Epidermal melanocyte (primary cell): ENCODE results near the gene GOLGA1.
"Not testable (repeated sequence)": the region's sequence is repeated elsewhere in the genome, so short reads cannot be mapped to it uniquely, and the experiment has no call there.

Source experiments
- DNase-seq: peaks from one replicate; pipeline ENCODE4 v3.0.0; 2011; ENCODE audit warnings: low spot score; ENCODE audit not compliant: insufficient read length

GOLGA1 gene

GRCh38 chr9:124858330-124859046, 82.4 kb downstream of the GOLGA1 start:
- no peak for DNase-seq

DNA sequence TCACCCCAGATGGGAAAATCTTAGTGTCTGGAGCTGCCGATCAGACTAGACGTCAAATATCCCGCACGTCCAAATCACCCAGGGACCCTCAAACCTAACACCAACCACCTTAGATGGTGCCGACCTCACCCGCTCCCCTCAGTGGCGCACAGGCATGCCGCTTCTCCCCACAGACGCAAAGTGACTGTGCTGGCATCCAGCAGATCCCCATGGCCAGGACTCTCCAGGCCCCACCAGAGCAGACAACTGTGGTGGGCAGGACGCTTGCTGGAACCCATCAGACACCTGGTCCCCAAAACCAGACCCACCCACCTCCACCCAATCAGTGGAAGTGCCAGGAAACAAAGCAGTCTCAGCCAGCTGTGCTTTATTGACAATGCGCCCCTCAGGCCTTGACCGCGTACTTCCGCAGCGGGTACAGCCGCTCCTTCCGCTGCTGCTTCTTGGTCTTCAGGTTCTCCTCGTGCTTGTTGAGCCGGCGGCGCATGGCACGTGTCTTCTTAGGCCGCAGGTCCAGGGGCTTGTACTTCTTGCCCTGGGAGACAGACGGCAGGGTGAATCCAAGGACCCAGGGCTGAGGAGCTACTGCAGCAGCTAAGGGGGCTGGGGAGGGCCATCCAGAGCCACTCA, 83.2 kb downstream of the GOLGA1 start:
- no peak for DNase-seq

GRCh38 chr9:124855944-124856765, 84.7 kb downstream of the GOLGA1 start:
- no peak for DNase-seq

GRCh38 chr9:124855566-124855943, 85.3 kb downstream of the GOLGA1 start:
- DNase-seq: no peak

GRCh38 chr9:124854822-124855221, 86.1 kb downstream of the GOLGA1 start:
- DNase-seq: no peak

DNA sequence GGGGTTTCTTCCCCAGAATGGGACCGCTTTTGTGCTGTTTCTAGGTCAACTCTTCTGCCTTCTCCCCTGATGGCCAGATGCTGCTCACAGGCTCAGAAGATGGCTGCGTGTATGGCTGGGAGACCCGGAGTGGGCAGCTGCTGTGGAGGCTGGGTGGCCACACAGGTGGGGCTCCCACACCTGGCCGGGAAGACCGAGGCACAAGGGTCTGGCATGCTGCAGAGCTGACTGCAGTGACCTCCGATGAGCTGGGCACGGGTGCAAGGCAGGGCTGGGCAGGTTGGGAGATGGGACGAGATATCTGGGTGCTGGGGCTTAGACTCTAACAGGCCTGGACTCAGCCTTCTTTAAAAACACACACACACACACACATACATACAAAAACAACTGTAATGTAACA, 86.7 kb downstream of the GOLGA1 start:
- no peak for DNase-seq

GRCh38 chr9:124853605-124854143, 87.2 kb downstream of the GOLGA1 start:
- no peak for DNase-seq

DNA sequence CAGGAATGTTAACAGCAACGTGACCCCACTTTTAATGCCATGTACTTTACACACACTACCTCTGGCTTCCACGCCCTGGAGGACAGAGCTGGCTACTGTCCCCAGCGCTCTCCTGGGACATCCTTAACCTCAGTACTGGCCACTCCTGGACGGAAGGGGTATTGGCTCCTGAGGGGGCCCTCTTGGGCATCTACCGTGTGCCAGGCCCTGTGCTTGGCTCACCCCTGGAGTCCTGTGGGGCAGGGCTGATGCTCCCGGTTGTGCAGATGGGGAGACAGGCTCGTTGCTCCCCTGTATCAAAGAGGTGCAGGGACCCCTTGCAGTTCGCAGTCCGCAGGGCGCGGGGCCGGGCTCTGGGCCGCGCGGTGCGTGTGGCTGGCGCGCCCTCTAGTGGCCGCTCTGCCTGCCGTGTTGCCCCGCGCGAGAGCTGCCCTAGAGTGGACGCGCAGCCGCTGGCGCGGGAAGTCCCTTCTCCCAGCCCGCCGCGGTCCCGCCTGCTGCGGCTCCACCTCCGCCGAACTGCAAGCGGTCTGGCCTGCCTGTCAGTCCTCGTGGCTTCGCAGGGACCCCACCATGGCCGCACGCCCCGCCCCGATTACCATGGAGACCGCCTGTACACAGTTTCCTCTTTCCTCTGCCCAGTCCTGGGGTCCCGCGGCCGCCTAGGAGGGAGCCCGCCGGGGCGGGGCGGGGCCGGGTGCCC, 87.9 kb downstream of the GOLGA1 start, which contains the start of gene WDR38:
WDR38 (plus strand) TSS at position 632 of the 703 bp plus-strand sequence. CDS start 72 bp downstream, outside the sequence.
- DNase-seq: peak; percentile 90

DNA sequence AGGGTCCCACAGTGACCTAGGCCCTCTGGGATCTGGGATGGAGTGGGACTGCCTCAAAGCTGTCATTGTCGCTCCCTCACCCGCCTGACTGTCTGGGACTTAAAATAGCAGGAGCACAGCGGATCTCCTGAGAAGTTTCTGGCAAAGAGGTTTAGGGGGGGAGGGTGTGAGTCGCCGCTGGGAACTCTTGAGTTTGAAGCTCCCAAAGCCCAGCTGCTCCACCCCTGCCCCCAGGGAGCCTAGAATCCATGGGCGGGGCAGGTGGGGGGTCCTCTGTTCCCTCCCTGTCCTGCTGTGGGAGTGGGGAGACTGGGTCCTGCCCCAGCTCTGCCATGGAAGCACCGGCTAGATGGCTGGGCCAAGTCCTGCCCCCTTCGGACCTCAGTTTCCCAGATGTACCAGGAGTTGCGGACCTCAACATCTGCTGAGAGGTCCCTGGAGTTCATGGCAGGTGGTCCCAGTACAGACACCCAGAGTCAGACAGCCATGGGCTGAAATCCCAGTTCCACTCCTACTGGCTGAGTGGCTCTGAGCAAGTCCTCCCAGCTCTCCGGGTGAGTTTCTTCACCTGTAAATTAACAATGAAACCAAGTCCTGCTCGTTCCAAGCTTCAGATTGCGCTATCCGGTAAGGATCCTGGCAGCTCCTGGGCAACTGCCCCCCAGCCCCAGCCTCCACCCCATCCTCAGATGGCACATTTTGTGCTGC, 88.6 kb downstream of the GOLGA1 start:
- no peak for DNase-seq

- DNase-seq: peak; percentile 95
These were observed 91.1 kb downstream of the GOLGA1 start for GRCh38 chr9:124849801-124850200.

DNA sequence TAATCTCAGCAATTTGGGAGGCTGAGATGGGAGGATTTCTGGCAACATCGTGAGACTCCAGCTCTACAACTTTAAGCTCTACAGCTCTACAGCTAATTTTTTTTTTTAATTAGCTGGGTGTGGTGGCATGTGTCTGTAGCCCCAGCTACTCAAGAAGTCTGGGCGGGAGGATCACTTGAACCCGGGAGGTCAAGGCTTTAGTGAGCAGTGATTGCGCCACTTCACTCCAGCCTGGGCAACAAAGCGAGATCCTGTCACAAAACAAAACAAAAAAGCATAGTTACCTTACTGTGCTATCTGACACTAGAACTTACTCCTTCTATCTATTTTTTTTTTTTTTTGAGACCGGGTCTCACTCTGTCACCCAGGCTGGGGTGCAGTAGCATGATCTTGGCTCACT, 93.9 kb downstream of the GOLGA1 start:
- DNase-seq: no peak

GRCh38 chr9:124846467-124846866, 94.4 kb downstream of the GOLGA1 start:
- DNase-seq: not testable (repeated sequence)

DNA sequence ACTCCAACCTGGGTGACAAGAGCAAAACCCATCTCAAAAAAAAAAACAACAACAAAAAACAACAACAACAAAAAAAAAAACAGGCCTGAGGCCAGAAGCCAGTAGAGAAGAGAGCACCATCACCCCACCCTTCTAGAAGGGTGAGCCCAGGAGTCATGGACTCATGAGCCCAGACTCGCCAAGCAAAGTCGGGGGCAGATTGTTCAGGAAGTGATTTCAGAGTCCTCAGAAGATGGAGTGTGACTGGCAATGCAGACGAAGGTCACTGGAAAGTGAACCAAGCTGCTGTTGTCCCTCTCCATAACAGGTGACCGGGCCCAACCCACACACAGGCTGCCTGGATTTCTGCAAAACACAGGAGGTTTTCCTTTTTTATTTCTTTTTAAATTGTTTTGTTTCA, 96.6 kb downstream of the GOLGA1 start:
- DNase-seq: no peak

GRCh38 chr9:124843456-124844034, 97.3 kb downstream of the GOLGA1 start:
- DNase-seq: no peak

DNA sequence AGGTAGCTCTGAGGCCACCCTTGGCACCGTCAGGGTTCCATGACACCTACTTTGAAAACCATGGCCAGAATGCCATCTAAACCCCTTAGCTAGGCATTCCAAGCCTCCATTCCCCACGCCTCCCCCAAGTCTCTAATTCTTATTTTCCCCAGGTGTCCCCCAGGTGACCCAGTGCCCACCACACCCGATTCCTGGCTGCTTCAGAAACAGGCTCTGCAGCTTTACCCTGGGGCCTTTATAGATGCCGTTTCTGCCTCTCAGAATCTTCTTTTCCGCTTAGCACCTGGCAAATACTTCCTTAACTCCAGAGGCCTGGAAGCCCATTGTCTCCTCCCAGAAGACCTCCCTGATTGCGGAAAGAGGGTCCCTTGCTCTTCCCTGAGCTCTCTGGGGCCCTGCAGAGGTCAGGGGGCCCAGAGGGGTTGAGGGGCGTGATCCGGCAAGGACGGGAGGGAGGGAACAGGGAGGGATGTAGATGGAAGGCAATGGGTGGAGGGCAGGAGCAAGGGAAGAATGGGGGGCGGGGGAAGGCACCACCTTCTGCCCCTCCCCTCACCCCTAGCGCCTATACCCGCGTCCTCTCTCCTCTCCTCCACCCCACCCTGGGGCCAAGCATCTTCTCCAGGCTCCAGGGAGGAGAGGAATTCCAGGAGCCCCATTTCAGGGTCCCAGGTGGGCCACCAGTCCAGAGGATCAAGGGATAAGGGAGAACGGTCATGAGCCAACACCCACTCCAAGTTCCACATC, 99.6 kb downstream of the GOLGA1 start:
- no peak for DNase-seq

- no peak for DNase-seq
These were observed 100.5 kb downstream of the GOLGA1 start for GRCh38 chr9:124840300-124840833.

GRCh38 chr9:124839612-124840299, 101.1 kb downstream of the GOLGA1 start:
- DNase-seq: no peak

DNA sequence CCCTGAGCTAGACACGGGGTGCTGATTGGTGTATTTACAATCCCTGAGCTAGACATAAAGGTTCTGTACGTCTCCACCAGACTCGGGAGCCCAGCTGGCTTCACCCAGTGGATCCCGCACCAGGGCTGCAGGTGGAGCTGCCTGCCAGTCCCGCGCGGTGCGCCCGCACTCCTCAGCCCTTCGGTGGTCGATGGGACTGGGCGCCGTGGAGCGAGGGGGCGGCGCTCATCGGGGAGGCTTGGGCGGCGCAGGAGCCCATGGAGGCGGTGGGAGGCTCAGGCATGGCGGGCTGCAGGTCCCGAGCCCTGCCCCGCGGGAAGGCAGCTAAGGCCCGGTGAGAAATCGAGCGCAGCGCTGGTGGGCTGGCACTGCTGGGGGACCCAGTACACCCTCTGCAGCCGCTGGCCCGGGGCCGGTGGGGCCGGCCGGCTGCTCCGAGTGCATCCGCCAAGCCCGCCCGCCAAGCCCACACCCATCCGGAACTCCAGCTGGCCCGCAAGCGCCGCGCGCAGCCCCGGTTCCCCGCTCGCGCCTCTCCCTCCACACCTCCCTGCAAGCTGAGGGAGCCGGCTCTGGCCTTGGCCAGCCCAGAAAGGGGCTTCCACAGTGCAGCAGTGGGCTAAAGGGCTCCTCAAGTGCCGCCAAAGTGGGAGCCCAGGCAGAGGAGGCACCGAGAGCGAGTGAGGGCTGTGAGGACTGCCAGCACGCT, 102.2 kb downstream of the GOLGA1 start:
- not testable (repeated sequence) for DNase-seq
